ENCODE measurements around the gene MAP1A. TPM values are rescaled to one million over a fixed set of nuclear protein-coding genes. Genes with fewer than 3 reads are reported as not detected.

Gene MAP1A
- total RNA-seq, 1 experiment from 2014 or later = 2.5 TPM

- Histone ChIP-seq H3K9ac (ENCODE audit: extremely low read depth, insufficient read length, low read length) (no peak overlapping the region), H3K4ac (ENCODE audit: low read depth, low read length) (no peak overlapping the region), H4K20me1 (ENCODE audit: control insufficient read depth, insufficient read depth, insufficient read length) (no peaks in the 10 kb centered on the region), H3K14ac (ENCODE audit: insufficient read depth, low read length) (no peak overlapping the region), H2AFZ (ENCODE audit: low read length) (no peak overlapping the region), H3K23ac (ENCODE audit: insufficient read length, low read depth, low read length) (no peak overlapping the region), H3K4me1 (ENCODE audit: insufficient read depth, low read length) (no peaks in the 10 kb centered on the region), H2BK120ac (ENCODE audit: low read depth, low read length, poor library complexity, severe bottlenecking) (no peak overlapping the region), H3K4me2 (ENCODE audit: insufficient read depth, insufficient read length, low read length) (peak overlapping the region; percentile 50), H3K56ac (ENCODE audit: insufficient read length, low read depth, low read length) (no peak overlapping the region), H2AK5ac (ENCODE audit: insufficient read length, low read length) (no peak overlapping the region), H2BK15ac (ENCODE audit: low read depth, low read length) (no peak overlapping the region), H2BK12ac (ENCODE audit: insufficient read length, low read depth, low read length) (no peak overlapping the region), H4K91ac (ENCODE audit: insufficient read length, low read depth, low read length) (no peak overlapping the region), H2BK20ac (ENCODE audit: low read depth, low read length, poor library complexity, severe bottlenecking) (no peak overlapping the region), H4K5ac (ENCODE audit: insufficient read length, low read depth, low read length) (no peak overlapping the region), H3T11ph (ENCODE audit: low read length) (no peak overlapping the region), H3K79me1 (ENCODE audit: insufficient read depth, low read depth, low read length, poor library complexity, severe bottlenecking) (no peaks in the 10 kb centered on the region), H4K8ac (replicated peaks; ENCODE audit: insufficient read length, low read depth, low read length) (no peak overlapping the region), H3K18ac (ENCODE audit: insufficient read length, low read depth, low read length) (no peak overlapping the region), H3K23me2 (ENCODE audit: insufficient read length, low read depth, low read length, poor library complexity, severe bottlenecking) (peaks cover 13% of the 10 kb centered on the region), H3K9me3 (ENCODE audit: control insufficient read depth, low read depth, low read length) (no peaks in the 10 kb centered on the region), H3K79me2 (ENCODE audit: insufficient read depth, low read length) (no peaks in the 10 kb centered on the region), H3K27me3 (ENCODE audit: insufficient read depth, low read length) (peaks cover 12% of the 10 kb centered on the region; the same call in 1 of the 2 replicates), H3K27ac (ENCODE audit: insufficient read length, low read depth, low read length) (no peak overlapping the region), H2BK5ac (ENCODE audit: insufficient read length, low read length) (no peak overlapping the region)
- no peak for TF ChIP-seq CTCF (conservative IDR thresholded peaks at IDR 0.05)
- H3K27me3 Mint-ChIP-seq (ENCODE audit: low read depth) = peaks cover 34% of the 10 kb centered on the region
- H3K27ac Mint-ChIP-seq = peak overlapping the region in 1 of 3 experiments; percentile 99; a peak in 3 of 7 replicates
- H3K4me3 Mint-ChIP-seq = peak overlapping the region; percentile 75 to 93
- no peak for DNase-seq
- no CpG with 5 or more reads among the region's 8 CpGs for WGBS (ENCODE audit: extremely low coverage, insufficient read length, low lambda C conversion rate)
- H3K36me3 Mint-ChIP-seq (ENCODE audit: insufficient read depth in 1 of 3, low read depth in 3 of 3) = no peaks in the 10 kb centered on the region
- no peaks in the 10 kb centered on the region for H3K9me3 Mint-ChIP-seq
- H3K4me1 Mint-ChIP-seq = peaks cover 16 to 42% of the 10 kb centered on the region in 2 experiments
Observed at GRCh38 chr15:43509660-43510199, 7.7 kb upstream of the MAP1A start.
